Sigmoid colon (tissue), 3 donors: Measurements from ENCODE around the gene SLC10A3.

Experiments
- CTCF ChIP-seq, 4 experiments: fragments of 450-650 bp in 3 of 4; fragments of 200-600 bp in 1 of 4; IDR thresholded peaks; one replicate each; pipeline ENCODE4 v1.5.1; 2016 to 2019; ENCODE audit warnings: antibody characterized with exemption in 4 of 4, mild to moderate bottlenecking in 3 of 4, moderate library complexity in 2 of 4
- POLR2A ChIP-seq, 2 donors: fragments of 450-650 bp; IDR thresholded peaks; one replicate each; pipeline ENCODE4 v1.6.1; 2016; ENCODE audit warnings: antibody characterized with exemption in 2 of 2, mild to moderate bottlenecking in 2 of 2, moderate library complexity in 2 of 2

DNA sequence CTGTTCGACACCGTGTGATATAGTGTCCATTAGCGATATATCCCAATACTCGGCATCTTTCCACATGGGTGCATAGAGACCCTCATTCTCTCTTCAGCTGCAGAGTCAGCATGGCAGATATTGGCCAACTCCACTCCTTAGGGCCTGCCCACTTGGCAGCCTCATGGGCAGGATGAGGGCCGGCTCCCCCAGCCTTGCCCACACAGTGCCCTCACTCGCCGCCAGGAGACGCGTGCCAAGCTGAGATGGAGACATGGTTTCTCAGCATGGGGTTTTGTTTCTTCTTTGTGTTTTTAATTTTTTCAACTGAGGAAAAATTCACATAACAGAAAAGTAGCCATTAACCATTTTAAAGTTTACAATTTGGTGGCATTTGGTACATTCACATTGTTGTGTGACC lies 37.6 kb downstream of the SLC10A3 start:
- TF ChIP-seq CTCF (IDR thresholded peaks at IDR 0.05) (no peak), POLR2A (IDR thresholded peaks at IDR 0.05) (no peak)
